Activated CD8-positive, alpha-beta T cell treated with anti-CD3 and anti-CD28 coated beads for 36 hours (primary cell): Measurements from ENCODE around the gene CCDC54. TPM values are rescaled to one million over a fixed set of nuclear protein-coding genes. Genes with fewer than 3 reads are reported as not detected.

Experiments used
- ATAC-seq: fragments of 200-7000 bp; cut with Tn5 transposase; one replicate; pipeline ENCODE4 v1.10.0; 2021; ENCODE audit warnings: mild to moderate bottlenecking, moderate library complexity
- CTCF ChIA-PET: fragments of 350-600 bp; sonication (Branson Sonifier 250); formaldehyde crosslinking; loops from one replicate; lab custom pipeline; 2021; ENCODE audit warnings: antibody characterized with exemption; lab: Charles Lee
- POLR2A ChIA-PET: fragments of 350-600 bp; sonication (Branson Sonifier 250); formaldehyde crosslinking; loops from one replicate; lab custom pipeline; 2021; ENCODE audit warnings: antibody characterized with exemption; lab: Charles Lee
- DNase-seq: peaks from one replicate; pipeline ENCODE4 v3.0.0-alpha.2; 2020
- H3K27ac Mint-ChIP-seq: one replicate; pipeline ENCODE4 v1.8.0; 2021; ENCODE audit warnings: mild to moderate bottlenecking, mixed read lengths
- H3K27me3 Mint-ChIP-seq: one replicate; pipeline ENCODE4 v1.8.0; 2021; ENCODE audit warnings: mixed read lengths
- H3K36me3 Mint-ChIP-seq: one replicate; pipeline ENCODE4 v1.8.0; 2021; ENCODE audit warnings: low read depth, mixed read lengths
- H3K4me1 Mint-ChIP-seq: one replicate; pipeline ENCODE4 v1.8.0; 2021; ENCODE audit warnings: low read depth, mixed read lengths
- H3K4me3 Mint-ChIP-seq: one replicate; pipeline ENCODE4 v1.8.0; 2021; ENCODE audit warnings: mild to moderate bottlenecking, moderate library complexity, mixed read lengths
- H3K9me3 Mint-ChIP-seq: one replicate; pipeline ENCODE4 v1.8.0; 2021; ENCODE audit warnings: mixed read lengths
- intact Hi-C: fragments of 100-400 bp; cut with micrococcal nuclease; formaldehyde crosslinking; loops from one replicate; pipeline ENCODE4 v1.10.0; 2022
- total RNA-seq, 2 experiments: library from RNA; stranded (reverse); gene quantifications; one replicate each; pipeline ENCODE4 v1.2.3, GENCODE V29; 2021
- TF ChIP-seq, protein P1 (sequence below): fragments of 200-600 bp; IDR thresholded peaks from one replicate; pipeline ENCODE4 v1.8.0; 2022; ENCODE audit warnings: antibody characterized with exemption, mild to moderate bottlenecking

Gene CCDC54
- total RNA-seq, 2 experiments from 2014 or later: not detected

DNA sequence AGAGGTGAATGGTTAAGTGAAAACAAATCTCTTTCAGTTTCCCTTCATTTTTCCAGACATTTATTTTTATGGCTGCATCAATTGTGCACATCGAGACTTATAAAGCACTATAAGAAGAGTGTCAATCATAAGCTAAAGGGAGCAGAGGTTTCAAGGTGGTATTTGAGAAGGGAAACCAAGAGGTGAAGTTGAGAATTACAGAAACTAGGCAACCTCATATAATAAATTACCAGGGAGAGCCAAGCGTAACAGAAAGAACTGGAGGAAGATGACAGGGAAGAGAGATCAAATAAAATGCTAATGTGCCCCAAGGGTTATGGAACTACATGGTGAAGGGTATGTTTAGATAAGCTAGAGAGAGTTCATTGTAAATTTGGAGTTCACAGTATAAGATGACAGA lies 6.3 kb upstream of the CCDC54 start:
- no peaks in the 10 kb centered on the region for H3K4me1 Mint-ChIP-seq
- CTCF ChIA-PET: interaction anchor here (0.7 kb wide), 1 partner anchor 100 kb away, joined by 3 read pairs; no protein-coding TSS in a partner anchor
- no peak overlapping the region for H3K27ac Mint-ChIP-seq
- intact Hi-C loops: no loop called here
- TF ChIP-seq, protein P1, sequence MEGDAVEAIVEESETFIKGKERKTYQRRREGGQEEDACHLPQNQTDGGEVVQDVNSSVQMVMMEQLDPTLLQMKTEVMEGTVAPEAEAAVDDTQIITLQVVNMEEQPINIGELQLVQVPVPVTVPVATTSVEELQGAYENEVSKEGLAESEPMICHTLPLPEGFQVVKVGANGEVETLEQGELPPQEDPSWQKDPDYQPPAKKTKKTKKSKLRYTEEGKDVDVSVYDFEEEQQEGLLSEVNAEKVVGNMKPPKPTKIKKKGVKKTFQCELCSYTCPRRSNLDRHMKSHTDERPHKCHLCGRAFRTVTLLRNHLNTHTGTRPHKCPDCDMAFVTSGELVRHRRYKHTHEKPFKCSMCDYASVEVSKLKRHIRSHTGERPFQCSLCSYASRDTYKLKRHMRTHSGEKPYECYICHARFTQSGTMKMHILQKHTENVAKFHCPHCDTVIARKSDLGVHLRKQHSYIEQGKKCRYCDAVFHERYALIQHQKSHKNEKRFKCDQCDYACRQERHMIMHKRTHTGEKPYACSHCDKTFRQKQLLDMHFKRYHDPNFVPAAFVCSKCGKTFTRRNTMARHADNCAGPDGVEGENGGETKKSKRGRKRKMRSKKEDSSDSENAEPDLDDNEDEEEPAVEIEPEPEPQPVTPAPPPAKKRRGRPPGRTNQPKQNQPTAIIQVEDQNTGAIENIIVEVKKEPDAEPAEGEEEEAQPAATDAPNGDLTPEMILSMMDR: no peak
- DNase-seq: no peak
- ATAC-seq: no peak
- POLR2A ChIA-PET: no interaction called here
- H3K9me3 Mint-ChIP-seq: no peaks in the 10 kb centered on the region
- no peaks in the 10 kb centered on the region for H3K36me3 Mint-ChIP-seq
- no peak overlapping the region for H3K4me3 Mint-ChIP-seq
- H3K27me3 Mint-ChIP-seq: peaks cover 2% of the 10 kb centered on the region

DNA sequence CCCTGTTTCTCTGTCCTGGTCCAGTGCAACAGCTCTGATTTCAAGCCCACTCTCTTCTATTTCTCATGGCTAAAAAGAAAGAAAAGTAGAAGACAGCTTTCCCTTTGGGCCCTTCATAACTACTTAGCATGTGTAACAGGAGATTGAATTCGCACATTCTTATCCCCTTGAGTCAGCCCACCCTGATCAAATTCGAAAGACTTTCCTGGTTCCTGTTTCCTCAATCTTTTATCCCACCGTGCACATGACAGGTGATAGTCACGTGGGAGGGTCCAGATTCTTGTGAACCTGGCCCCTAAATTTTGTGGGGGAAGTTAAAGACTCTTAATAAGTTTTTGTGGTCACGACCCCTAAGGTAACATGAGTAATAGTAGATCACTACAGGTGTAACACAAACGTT lies 4.7 kb upstream of the CCDC54 start:
- ATAC-seq (no peak), DNase-seq (no peak)
- intact Hi-C loops: no loop called here
- Mint-ChIP-seq H3K27me3 (peaks cover 2% of the 10 kb centered on the region), H3K4me1 (no peaks in the 10 kb centered on the region), H3K9me3 (no peaks in the 10 kb centered on the region), H3K4me3 (no peak overlapping the region), H3K36me3 (no peaks in the 10 kb centered on the region), H3K27ac (no peak overlapping the region)
- POLR2A ChIA-PET: no interaction called here
- TF ChIP-seq, protein P1: no peak
- CTCF ChIA-PET: no interaction called here

DNA sequence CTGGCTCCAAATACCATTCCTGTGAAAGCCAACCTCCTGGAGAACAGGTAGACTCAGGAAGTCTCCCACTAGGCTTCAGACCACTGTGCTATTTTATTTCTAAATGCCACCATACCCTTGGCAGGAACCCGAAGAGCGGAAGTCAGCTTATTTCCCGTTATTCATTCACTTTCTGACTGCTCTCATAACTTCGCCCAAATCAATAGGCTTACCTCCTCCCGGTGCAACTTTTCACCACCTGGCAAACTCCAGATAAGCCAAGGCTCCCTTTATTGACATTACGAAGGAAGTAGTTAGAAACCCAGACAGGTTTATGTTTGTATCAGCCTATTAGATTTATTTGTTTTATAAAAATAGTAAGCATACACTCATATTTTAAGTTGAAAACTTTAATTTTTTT lies 3.3 kb upstream of the CCDC54 start:
- ATAC-seq: no peak
- ChIA-PET POLR2A (no interaction called here), CTCF (interaction anchor here (1.0 kb wide), 1 partner anchor 55 kb away, joined by 3 read pairs; no protein-coding TSS in a partner anchor)
- TF ChIP-seq, protein P1: no peak
- H3K27ac Mint-ChIP-seq: no peak overlapping the region
- H3K36me3 Mint-ChIP-seq: no peaks in the 10 kb centered on the region
- H3K27me3 Mint-ChIP-seq: peaks cover 2% of the 10 kb centered on the region
- H3K4me3 Mint-ChIP-seq: no peak overlapping the region
- intact Hi-C loops: no loop called here
- DNase-seq: no peak
- no peaks in the 10 kb centered on the region for H3K4me1 Mint-ChIP-seq
- no peaks in the 10 kb centered on the region for H3K9me3 Mint-ChIP-seq

DNA sequence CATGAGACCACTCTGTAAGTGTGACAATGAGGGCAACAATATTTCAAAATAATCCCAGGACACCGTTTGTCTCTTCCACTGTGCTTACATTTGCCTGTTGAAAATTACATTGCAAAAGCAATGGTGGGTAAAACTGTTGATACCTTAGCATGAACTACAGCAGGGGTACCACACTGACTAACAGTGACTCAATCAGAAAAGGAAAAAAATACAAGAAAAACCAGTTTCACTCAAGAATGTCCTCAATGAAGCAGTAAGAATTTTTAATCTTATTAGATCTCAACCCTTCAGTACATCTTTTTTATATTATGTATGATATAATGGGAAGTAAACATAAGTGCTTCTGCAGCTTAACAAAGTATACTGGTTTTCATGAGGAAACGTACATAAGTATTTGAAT lies 1.6 kb upstream of the CCDC54 start:
- H3K27ac Mint-ChIP-seq: no peak overlapping the region
- no peaks in the 10 kb centered on the region for H3K4me1 Mint-ChIP-seq
- ATAC-seq (no peak), DNase-seq (no peak)
- intact Hi-C loops: no loop called here
- TF ChIP-seq, protein P1: no peak
- H3K36me3 Mint-ChIP-seq: no peaks in the 10 kb centered on the region
- POLR2A ChIA-PET: no interaction called here
- H3K27me3 Mint-ChIP-seq: peaks cover 4% of the 10 kb centered on the region
- CTCF ChIA-PET: no interaction called here
- H3K4me3 Mint-ChIP-seq: no peak overlapping the region
- no peaks in the 10 kb centered on the region for H3K9me3 Mint-ChIP-seq

DNA sequence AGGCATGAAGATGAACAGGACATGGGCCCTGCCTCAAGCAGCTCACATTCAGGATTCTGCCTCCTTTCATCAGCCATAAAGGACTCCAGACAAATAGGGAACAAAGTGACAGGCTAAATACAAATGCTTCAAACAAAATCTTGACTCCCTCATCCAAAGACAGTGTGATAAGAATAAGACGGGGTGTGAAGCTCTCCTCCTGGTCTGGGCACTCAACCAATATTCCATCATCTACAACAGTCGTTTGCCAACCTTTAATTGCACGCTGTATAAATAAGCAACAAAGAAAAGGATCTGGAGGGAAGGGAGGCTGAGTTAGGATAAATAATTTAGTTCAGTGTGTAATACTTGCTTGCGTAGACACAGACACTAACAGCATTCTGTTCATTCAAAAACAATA lies 5.4 kb downstream of the CCDC54 start:
- Mint-ChIP-seq H3K27me3 (peaks cover 7% of the 10 kb centered on the region), H3K27ac (no peak overlapping the region), H3K9me3 (no peaks in the 10 kb centered on the region), H3K4me3 (no peak overlapping the region), H3K36me3 (no peaks in the 10 kb centered on the region), H3K4me1 (no peaks in the 10 kb centered on the region)
- POLR2A ChIA-PET: no interaction called here
- no peak for ATAC-seq
- intact Hi-C loops: no loop called here
- no peak for DNase-seq
- TF ChIP-seq, protein P1: no peak
- CTCF ChIA-PET: no interaction called here
